Tibial nerve (tissue), 3 donors: Measurements from ENCODE around the gene PARD6G.

ENCODE experiments used
- CTCF ChIP-seq, 5 experiments: fragments of 200-600 bp in 3 of 5; fragments of 450-650 bp in 2 of 5; sonication (generic) in 3 of 5; IDR thresholded peaks; one replicate each; pipeline ENCODE4 v1.5.1; 2016 to 2019; ENCODE audit warnings: antibody characterized with exemption in 5 of 5, mild to moderate bottlenecking in 3 of 5, moderate library complexity in 2 of 5
- POLR2A ChIP-seq, 2 donors: fragments of 450-650 bp; IDR thresholded peaks; one replicate each; pipeline ENCODE4 v1.6.1; 2017; ENCODE audit warnings: antibody characterized with exemption in 2 of 2, mild to moderate bottlenecking in 2 of 2, moderate library complexity in 2 of 2

- TF ChIP-seq CTCF (IDR thresholded peaks at IDR 0.05): no peak
- TF ChIP-seq POLR2A (IDR thresholded peaks at IDR 0.05): no peak
Measured at GRCh38 chr18:80168982-80169381, 78.3 kb downstream of the PARD6G start.
